HCT116 (cell line): ENCODE measurements around the gene TMEM109. TPM values are rescaled to one million over a fixed set of nuclear protein-coding genes. Genes with fewer than 3 reads are reported as not detected.

Experiments used
- ATAC-seq: fragments of 200-7000 bp; cut with Tn5 transposase; 2 replicates; pipeline ENCODE4 v1.9.1; 2020; ENCODE audit warnings: mild to moderate bottlenecking, moderate library complexity
- BruUV-seq: library from RNA; stranded (reverse); fragments of 400-500 nt; replicated peaks from 2 replicates; lab custom pipeline; 2021; lab: Mats Ljungman, UMichigan
- CTCF ChIA-PET: fragments of 300-600 bp; sonication (Branson Sonifier 250); formaldehyde crosslinking; loops from one replicate; lab custom pipeline; 2021; ENCODE audit warnings: antibody characterized with exemption; lab: Charles Lee
- POLR2A ChIA-PET: fragments of 300-600, 350-600 bp; sonication (Branson Sonifier 250); formaldehyde crosslinking; loops from one replicate; lab custom pipeline; 2021; ENCODE audit warnings: antibody characterized with exemption; lab: Charles Lee
- RAD21 ChIA-PET, 2 experiments: fragments of 300-600 bp; sonication (Branson Sonifier 250); formaldehyde crosslinking; loops; one replicate each; lab custom pipeline; 2023; ENCODE audit warnings: low total read pairs in 2 of 2; ENCODE audit not compliant: uncharacterized antibody in 2 of 2, unreplicated experiment in 2 of 2, low non-redundant PET in 1 of 2; lab: Charles Lee
- DNase-seq: peaks from one replicate; pipeline ENCODE4 v3.0.0-alpha.2; 2010; ENCODE audit warnings: low read depth, low spot score
- H2AFZ ChIP-seq: fragments of 200-600 bp; shearing (Covaris generic), sonication (generic); 2 replicates; pipeline ENCODE4 v1.6.1; 2017; ENCODE audit warnings: low read depth, mixed run types, mixed read lengths, antibody characterized with exemption, low read length; ENCODE audit not compliant: poor library complexity, severe bottlenecking
- H3K27ac ChIP-seq: 2 replicates; pipeline ENCODE4 v1.5.1; 2012; ENCODE audit warnings: low read depth, low read length
- H3K27me3 ChIP-seq: fragments of 200-600 bp; sonication (generic); 2 replicates; pipeline ENCODE4 v1.6.1; 2016; ENCODE audit warnings: mixed run types, low read length, mixed read lengths; ENCODE audit not compliant: insufficient read depth
- H3K36me3 ChIP-seq, 2 experiments: fragments of 200-500 bp in 1 of 2; fragments of 200-600 bp in 1 of 2; sonication (Bioruptor generic) in 1 of 2; sonication (generic) in 1 of 2; 2 replicates each; pipeline versions ENCODE4 v1.5.1 to v1.6.1; 2014 to 2016; ENCODE audit warnings: low read length in 2 of 2, inconsistent platforms in 1 of 2, mixed read lengths in 1 of 2, mixed run types in 1 of 2; ENCODE audit not compliant: insufficient read depth in 2 of 2, control insufficient read depth in 1 of 2
- H3K4me1 ChIP-seq, 2 experiments: fragments of 200-600 bp in 1 of 2; sonication (generic) in 1 of 2; 2 replicates each; pipeline versions ENCODE4 v1.5.1 to v1.6.1; 2012 to 2017; ENCODE audit warnings: low read length in 2 of 2, inconsistent platforms in 1 of 2, mild to moderate bottlenecking in 1 of 2, mixed read lengths in 1 of 2, mixed run types in 1 of 2, moderate library complexity in 1 of 2; ENCODE audit not compliant: insufficient read depth in 2 of 2, control insufficient read depth in 1 of 2
- H3K4me2 ChIP-seq: fragments of 200-600 bp; sonication (generic); 2 replicates; pipeline ENCODE4 v1.6.1; 2017; ENCODE audit warnings: mixed run types, low read length, mixed read lengths
- H3K4me3 ChIP-seq, 2 experiments: fragments of 200-600 bp in 1 of 2; sonication (generic) in 1 of 2; replicated peaks in 1 of 2; 2 replicates each; pipeline ENCODE4 v1.5.1; 2011 to 2016; ENCODE audit warnings: low read length in 2 of 2, control low read depth in 1 of 2, low read depth in 1 of 2, mild to moderate bottlenecking in 1 of 2, mixed read lengths in 1 of 2, mixed run types in 1 of 2
- H3K79me2 ChIP-seq: fragments of 200-600 bp; sonication (generic); 2 replicates; pipeline ENCODE4 v1.6.1; 2017; ENCODE audit warnings: mild to moderate bottlenecking, mixed run types, low read length, moderate library complexity, mixed read lengths; ENCODE audit not compliant: insufficient read depth
- H3K9ac ChIP-seq: fragments of 200-600 bp; sonication (generic); 2 replicates; pipeline ENCODE4 v1.6.1; 2016; ENCODE audit warnings: low read length, mixed read lengths
- H3K9me2 ChIP-seq: fragments of 200-600 bp; sonication (generic), shearing (Covaris generic); 2 replicates; pipeline ENCODE4 v1.6.1; 2017; ENCODE audit warnings: mixed run types, mild to moderate bottlenecking, moderate library complexity; ENCODE audit not compliant: insufficient read depth
- H3K9me3 ChIP-seq, 2 experiments: fragments of 200-500 bp in 1 of 2; fragments of 200-600 bp in 1 of 2; sonication (Bioruptor generic) in 1 of 2; sonication (generic) in 1 of 2; 2 replicates each; pipeline ENCODE4 v1.6.1; 2014 to 2017; ENCODE audit warnings: low read length in 2 of 2, mixed read lengths in 2 of 2, inconsistent platforms in 1 of 2, low read depth in 1 of 2, mild to moderate bottlenecking in 1 of 2, mixed run types in 1 of 2, moderate library complexity in 1 of 2; ENCODE audit not compliant: control insufficient read depth in 1 of 2, insufficient read depth in 1 of 2
- H4K20me1 ChIP-seq: fragments of 200-600 bp; sonication (generic), shearing (Covaris generic); 2 replicates; pipeline ENCODE4 v1.6.1; 2017; ENCODE audit warnings: mixed run types, mild to moderate bottlenecking, moderate library complexity; ENCODE audit not compliant: insufficient read depth
- CBX3 ChIP-seq: IDR thresholded peaks from 2 replicates; pipeline ENCODE4 v1.6.1; 2012; ENCODE audit warnings: low read depth
- CEBPB ChIP-seq: IDR thresholded peaks from 2 replicates; pipeline ENCODE4 v1.6.1; 2012; ENCODE audit warnings: low read depth
- CTCF ChIP-seq, 3 experiments: fragments of 200-600 bp in 1 of 3; sonication (generic) in 1 of 3; IDR thresholded peaks in 2 of 3; conservative IDR thresholded peaks in 1 of 3; 2 replicates each; pipeline ENCODE4 v1.5.1; 2012 to 2017; ENCODE audit warnings: low read depth in 2 of 3, low read length in 2 of 3, antibody characterized with exemption in 1 of 3, borderline replicate concordance in 1 of 3, control low read depth in 1 of 3, mild to moderate bottlenecking in 1 of 3, mixed read lengths in 1 of 3, mixed run types in 1 of 3, moderate library complexity in 1 of 3; ENCODE audit not compliant: insufficient read depth in 1 of 3
- EGR1 ChIP-seq: IDR thresholded peaks from 2 replicates; pipeline ENCODE4 v1.6.1; 2012; ENCODE audit warnings: low read depth
- ELF1 ChIP-seq: IDR thresholded peaks from 2 replicates; pipeline ENCODE4 v1.6.1; 2012; ENCODE audit warnings: low read depth, borderline replicate concordance
- EZH2 ChIP-seq: fragments of 200-600 bp; sonication (generic); IDR thresholded peaks from 2 replicates; pipeline ENCODE4 v1.6.1; 2017; ENCODE audit warnings: antibody characterized with exemption, mixed run types
- FOSL1 ChIP-seq: IDR thresholded peaks from 2 replicates; pipeline ENCODE4 v1.6.1; 2012; ENCODE audit warnings: low read depth
- JUND ChIP-seq: IDR thresholded peaks from 2 replicates; pipeline ENCODE4 v1.6.1; 2012
- POLR2AphosphoS5 ChIP-seq: IDR thresholded peaks from 2 replicates; pipeline ENCODE4 v1.6.1; 2011; ENCODE audit warnings: mild to moderate bottlenecking, low read depth, low read length, moderate library complexity
- RAD21 ChIP-seq: IDR thresholded peaks from 2 replicates; pipeline ENCODE4 v1.6.1; 2012; ENCODE audit warnings: low read depth, mild to moderate bottlenecking
- REST ChIP-seq: IDR thresholded peaks from 2 replicates; pipeline ENCODE4 v1.6.1; 2012; ENCODE audit warnings: low read depth
- SIN3A ChIP-seq: IDR thresholded peaks from 2 replicates; pipeline ENCODE4 v1.6.1; 2012; ENCODE audit warnings: low read depth
- YY1 ChIP-seq: IDR thresholded peaks from 2 replicates; pipeline ENCODE4 v1.6.1; 2011; ENCODE audit warnings: low read length, low read depth, moderate library complexity, mild to moderate bottlenecking; ENCODE audit not compliant: insufficient replicate concordance; ENCODE audit errors: extremely low read depth
- ZFX ChIP-seq: fragments of 450-650 bp; IDR thresholded peaks from 2 replicates; pipeline ENCODE4 v1.6.1; 2017
- ZNF274 ChIP-seq: fragments of 200-500 bp; sonication (Bioruptor generic); IDR thresholded peaks from 2 replicates; pipeline ENCODE4 v1.6.1; 2014; ENCODE audit warnings: mild to moderate bottlenecking, low read depth, low read length, inconsistent platforms
- intact Hi-C: fragments of 100-400 bp; cut with micrococcal nuclease; formaldehyde crosslinking; loops from 2 replicates; pipeline ENCODE4 v1.10.0; 2022
- total RNA-seq: library from RNA; stranded (reverse); gene quantifications from one replicate; pipeline ENCODE4 v1.2.1, GENCODE V29; 2021; ENCODE audit not compliant: unreplicated experiment
- TF ChIP-seq, protein P1 (sequence below): IDR thresholded peaks from 2 replicates; pipeline ENCODE4 v1.6.1; 2012
- TF ChIP-seq, protein P2 (sequence below): IDR thresholded peaks from 2 replicates; pipeline ENCODE4 v1.6.1; 2012

TMEM109 gene
- total RNA-seq, 1 experiment from 2014 or later, result 44.4 TPM

DNA sequence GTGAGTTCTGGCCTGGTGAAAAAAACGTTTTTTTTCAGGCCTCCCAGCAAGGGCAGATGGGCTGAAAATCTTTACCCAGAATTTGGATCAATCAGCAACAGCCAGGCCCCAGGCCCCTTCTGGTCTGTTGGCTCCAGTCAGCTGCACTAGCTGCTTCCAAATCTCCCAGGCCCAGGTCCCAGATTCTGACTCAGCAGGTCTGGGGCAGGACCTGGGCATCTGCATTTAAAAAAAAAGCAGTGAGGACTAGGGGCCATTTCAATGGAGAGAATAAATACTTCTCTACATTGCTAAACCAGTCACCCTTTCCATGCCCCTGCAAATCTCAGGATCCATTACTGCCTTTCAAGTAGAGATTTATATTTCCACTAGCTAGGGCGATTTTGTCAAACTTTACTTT lies 33.7 kb downstream of the TMEM109 start:
- no peaks in the 10 kb centered on the region for H3K79me2 ChIP-seq
- no peaks in the 10 kb centered on the region for H4K20me1 ChIP-seq
- ATAC-seq (no peak), DNase-seq (no peak)
- H3K4me1 ChIP-seq, result no peaks in the 10 kb centered on the region
- no peaks in the 10 kb centered on the region for H3K36me3 ChIP-seq
- ChIA-PET POLR2A (no interaction called here), RAD21 (no interaction called here), CTCF (interaction anchor here (0.7 kb wide), 1 partner anchor 48 kb away, joined by 3 read pairs; no protein-coding TSS in a partner anchor)
- H3K27me3 ChIP-seq, result no peaks in the 10 kb centered on the region
- no peak overlapping the region for H3K27ac ChIP-seq
- no peak for TF ChIP-seq EZH2
- no peak for TF ChIP-seq REST
- TF ChIP-seq ZFX, result no peak
- no peak for TF ChIP-seq ELF1
- TF ChIP-seq, protein P1, sequence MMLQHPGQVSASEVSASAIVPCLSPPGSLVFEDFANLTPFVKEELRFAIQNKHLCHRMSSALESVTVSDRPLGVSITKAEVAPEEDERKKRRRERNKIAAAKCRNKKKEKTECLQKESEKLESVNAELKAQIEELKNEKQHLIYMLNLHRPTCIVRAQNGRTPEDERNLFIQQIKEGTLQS, result no peak
- TF ChIP-seq JUND, result no peak
- TF ChIP-seq CBX3, result no peak
- TF ChIP-seq EGR1, result no peak
- no peak for TF ChIP-seq POLR2AphosphoS5
- TF ChIP-seq YY1, result no peak
- no peak for TF ChIP-seq CTCF (IDR thresholded peaks at IDR 0.05 in 2 of 3, conservative IDR thresholded peaks at IDR 0.05 in 1 of 3; ENCODE audit: borderline replicate concordance in 1 of 3, insufficient read depth in 1 of 3, low read depth in 2 of 3, low read length in 2 of 3)
- no peak for TF ChIP-seq CEBPB
- TF ChIP-seq RAD21, result no peak
- TF ChIP-seq SIN3A, result no peak
- no peak for TF ChIP-seq FOSL1
- TF ChIP-seq ZNF274, result no peak
- TF ChIP-seq, protein P2, sequence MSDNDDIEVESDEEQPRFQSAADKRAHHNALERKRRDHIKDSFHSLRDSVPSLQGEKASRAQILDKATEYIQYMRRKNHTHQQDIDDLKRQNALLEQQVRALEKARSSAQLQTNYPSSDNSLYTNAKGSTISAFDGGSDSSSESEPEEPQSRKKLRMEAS, result no peak
- BruUV-seq, result no TSS peak
- no peak overlapping the region for H3K9ac ChIP-seq
- no peak overlapping the region for H3K4me2 ChIP-seq
- H3K9me2 ChIP-seq, result no peaks in the 10 kb centered on the region
- H2AFZ ChIP-seq, result no peak overlapping the region
- H3K4me3 ChIP-seq, result no peak overlapping the region
- H3K9me3 ChIP-seq, result no peaks in the 10 kb centered on the region
- intact Hi-C loops, result no loop called here
